Right lobe of liver (tissue), 6 donors: ENCODE measurements around the gene HACD3. TPM values are rescaled to one million over a fixed set of nuclear protein-coding genes. Genes with fewer than 3 reads are reported as not detected.

Experiments used
- ATAC-seq, 4 donors: fragments of 200-7000 bp; cut with Tn5 transposase; one replicate each; pipeline ENCODE4 v1.9.1; 2020; ENCODE audit warnings: mild to moderate bottlenecking in 4 of 4, moderate library complexity in 4 of 4
- DNase-seq, 3 donors: peaks; one replicate each; pipeline ENCODE4 v3.0.0-alpha.2; 2020
- H3K27ac ChIP-seq, 3 donors: fragments of 200-600 bp; one replicate each; pipeline ENCODE4 v1.8.0; 2022
- H3K27me3 ChIP-seq, 2 donors: fragments of 200-600 bp; one replicate each; pipeline ENCODE4 v1.8.0; 2022
- H3K36me3 ChIP-seq, 4 donors: fragments of 200-600 bp; sonication (generic) in 1 of 4; one replicate each; pipeline versions ENCODE4 v1.5.1 to v1.8.0; 2017 to 2022; ENCODE audit warnings: control low read depth in 1 of 4
- H3K4me1 ChIP-seq, 4 donors: fragments of 200-600 bp; sonication (generic) in 1 of 4; one replicate each; pipeline versions ENCODE4 v1.5.1 to v1.8.0; 2017 to 2022; ENCODE audit warnings: control low read depth in 1 of 4
- H3K4me3 ChIP-seq, 3 donors: fragments of 200-600 bp; one replicate each; pipeline ENCODE4 v1.8.0; 2022
- H3K9me3 ChIP-seq, 4 donors: fragments of 200-600 bp; sonication (generic) in 1 of 4; one replicate each; pipeline versions ENCODE4 v1.5.1 to v1.8.0; 2017 to 2022; ENCODE audit warnings: control low read depth in 1 of 4
- CTCF ChIP-seq, 4 donors: fragments of 200-600 bp in 3 of 4; fragments of 450-650 bp in 1 of 4; IDR thresholded peaks; one replicate each; pipeline versions ENCODE4 v1.5.1 to v1.8.0; 2016 to 2022; ENCODE audit warnings: antibody characterized with exemption in 4 of 4, mild to moderate bottlenecking in 2 of 4
- POLR2A ChIP-seq: fragments of 450-650 bp; IDR thresholded peaks from one replicate; pipeline ENCODE4 v1.6.1; 2017; ENCODE audit warnings: antibody characterized with exemption, mild to moderate bottlenecking
- WGBS: methylation state at CpG from one replicate; pipeline ENCODE4 v1.1.6; 2018; ENCODE audit warnings: low coverage, low lambda C conversion rate; ENCODE audit not compliant: insufficient coverage; ENCODE audit errors: missing lambda C conversion rate; 5-methylcytosine and 5-hydroxymethylcytosine counted together
- intact Hi-C, 2 donors: fragments of 100-400 bp; cut with DNase I; formaldehyde crosslinking; loops; one replicate each; pipeline versions ENCODE4 v1.11.2 to v1.14.1; 2022
- total RNA-seq, 6 experiments: library from RNA; depleted of rRNA in 2 of 6; stranded (reverse); fragments of >200 nt in 2 of 6; fragmentation: NEBNext Ultra II Directional in 3 of 6; extraction: Animal tissue kit (Norgen Biotek cat#: 25700) in 3 of 6; gene quantifications; one replicate each; pipeline versions ENCODE4 v1.1.0 to v1.2.4, GENCODE V29; 2016 to 2023
- donor health status: DM: no; HTN: yes; CAD: no.
- donor health status: DM: no; HTN: no; CAD: no.
- donor health status: DM: no; HTN: no; CAD: no.
- donor health status: DM: no; HTN: yes; CAD: no.
- donor health status: DM: no; HTN: yes; CAD: no.

The HACD3 gene
- total RNA-seq, 6 experiments from 2014 or later = 48.7 to 73.9 (median 61.7) TPM

- Histone ChIP-seq H3K36me3 (peaks cover 0 to 24% (median 2%) of the 10 kb centered on the region in 4 donors), H3K4me3 (no peak overlapping the region), H3K27ac (no peak overlapping the region), H3K27me3 (no peaks in the 10 kb centered on the region), H3K9me3 (no peaks in the 10 kb centered on the region), H3K4me1 (peaks cover 0 to 14% (median 7%) of the 10 kb centered on the region in 4 donors)
- ATAC-seq = no peak
- no peak for TF ChIP-seq CTCF (IDR thresholded peaks at IDR 0.05)
- TF ChIP-seq POLR2A = no peak
- intact Hi-C loops = no loop called here
- DNase-seq = no peak
- 93% methylated on average over 5 of the region's 5 CpGs for WGBS
Observed at GRCh38 chr15:65512189-65512588, 18.1 kb upstream of the HACD3 start.

- peaks cover 0 to 24% (median 2%) of the 10 kb centered on the region in 4 donors for H3K36me3 ChIP-seq
- H3K27ac ChIP-seq = no peak overlapping the region
- no peak for DNase-seq
Observed at GRCh38 chr15:65512807-65513416, 17.4 kb upstream of the HACD3 start.

GRCh38 chr15:65516997-65517865 is 13.0 kb upstream of the HACD3 start, which contains the start of gene DPP8:
TSS of gene DPP8 (minus strand) at chr15:65517689. CDS start at chr15:65512553, 5,136 bp downstream.
- TF ChIP-seq CTCF (IDR thresholded peaks at IDR 0.05) = peak; percentile 81 to 97 (median 96)
- peak; percentile 71 for TF ChIP-seq POLR2A
- H3K36me3 ChIP-seq = no peaks in the 10 kb centered on the region
- intact Hi-C loops = no loop called here
- ATAC-seq = peak; percentile 99
- H3K4me1 ChIP-seq = peaks cover 0 to 14% (median 6%) of the 10 kb centered on the region in 4 donors
- H3K27ac ChIP-seq = peak within 1 kb of the TSS; percentile 59 to 97 (median 90)
- no peaks in the 10 kb centered on the region for H3K9me3 ChIP-seq
- 0% methylated on average over 46 of the region's 75 CpGs for WGBS
- H3K4me3 ChIP-seq = peak within 1 kb of the TSS; percentile 99 to 100 (median 100)
- no peaks in the 10 kb centered on the region for H3K27me3 ChIP-seq
- DNase-seq = peak; percentile 94 to 95 (median 94)

More at GRCh38 chr15:65512807-65513416, 17.4 kb upstream of the HACD3 start:
- Histone ChIP-seq H3K4me1 (peaks cover 0 to 14% (median 6%) of the 10 kb centered on the region in 4 donors), H3K27me3 (no peaks in the 10 kb centered on the region), H3K4me3 (no peak overlapping the region), H3K9me3 (no peaks in the 10 kb centered on the region)
- ATAC-seq = no peak
- TF ChIP-seq CTCF (IDR thresholded peaks at IDR 0.05) (no peak), POLR2A (no peak)
- WGBS = 57% methylated on average over 10 of the region's 10 CpGs
- intact Hi-C loops = no loop called here

GRCh38 chr15:65517866-65518207 is 12.4 kb upstream of the HACD3 start:
- no peak for DNase-seq
- peak overlapping the region in 1 of 3 donors; percentile 97 for H3K27ac ChIP-seq
- H3K4me3 ChIP-seq = peak overlapping the region in 1 of 3 donors; percentile 100
- no peaks in the 10 kb centered on the region for H3K36me3 ChIP-seq
- no peak for TF ChIP-seq POLR2A
- TF ChIP-seq CTCF (IDR thresholded peaks at IDR 0.05) = peak in 1 of 4 donors; percentile 16
- WGBS = 27% methylated on average over 8 of the region's 8 CpGs
- no peak for ATAC-seq
- H3K4me1 ChIP-seq = peaks cover 0 to 14% (median 6%) of the 10 kb centered on the region in 4 donors
- no peaks in the 10 kb centered on the region for H3K27me3 ChIP-seq
- H3K9me3 ChIP-seq = no peaks in the 10 kb centered on the region
- intact Hi-C loops = no loop called here
